K562 (cell line): ENCODE data around the gene LAG3. TPM values are rescaled to one million over a fixed set of nuclear protein-coding genes. Genes with fewer than 3 reads are reported as not detected.

Experiments
- CREBBP ChIP-seq: IDR thresholded peaks from one replicate; pipeline ENCODE4 v1.6.1; 2012; ENCODE audit warnings: low read depth, mild to moderate bottlenecking, control low read depth, inconsistent platforms, low read length
- DEAF1 ChIP-seq: fragments of 450-650 bp; formaldehyde crosslinking; IDR thresholded peaks from 2 replicates; pipeline ENCODE4 v1.4.0; 2020; ENCODE audit warnings: mild to moderate bottlenecking, moderate library complexity
- DIDO1 ChIP-seq: fragments of 450-650 bp; IDR thresholded peaks from 2 replicates; pipeline ENCODE4 v1.6.1; 2016; ENCODE audit warnings: low read depth, missing biosample characterization, missing genetic modification characterization
- EZH2 ChIP-seq: IDR thresholded peaks from 2 replicates; pipeline ENCODE4 v1.6.1; 2012; ENCODE audit warnings: low read depth, mild to moderate bottlenecking, inconsistent platforms, low read length, borderline replicate concordance
- FOXJ3 ChIP-seq: sonication (generic); formaldehyde crosslinking; IDR thresholded peaks from 2 replicates; pipeline ENCODE4 v1.4.0; 2020; ENCODE audit warnings: mild to moderate bottlenecking, missing genetic modification reagents
- HCFC1 ChIP-seq: IDR thresholded peaks from 2 replicates; pipeline ENCODE4 v1.6.1; 2012; ENCODE audit warnings: low read depth, low read length, improper control_type of control experiment
- HNRNPH1 ChIP-seq: fragments of 200-400 bp; formaldehyde crosslinking; optimal IDR thresholded peaks from 2 replicates; pipeline ENCODE3; 2017; ENCODE audit warnings: low read depth, mild to moderate bottlenecking, low read length, moderate library complexity
- IRF1 ChIP-seq: sonication (generic); formaldehyde crosslinking; IDR thresholded peaks from 2 replicates; pipeline ENCODE4 v1.8.0; 2022; ENCODE audit warnings: missing genetic modification reagents, mild to moderate bottlenecking, borderline replicate concordance
- MITF ChIP-seq: IDR thresholded peaks from 2 replicates; pipeline ENCODE4 v1.6.1; 2014; ENCODE audit warnings: antibody characterized with exemption
- NRF1 ChIP-seq, 2 experiments: fragments of 450-650 bp; IDR thresholded peaks in 1 of 2; conservative IDR thresholded peaks in 1 of 2; 2 replicates each; pipeline ENCODE4 v1.6.1; 2014; ENCODE audit warnings: mild to moderate bottlenecking in 2 of 2
- PATZ1 ChIP-seq: fragments of 250-450 bp; sonication (Bioruptor Pico); IDR thresholded peaks from 2 replicates; pipeline ENCODE4 v1.5.0; 2020; ENCODE audit warnings: mild to moderate bottlenecking, borderline replicate concordance
- RAD51 ChIP-seq: fragments of 450-650 bp; IDR thresholded peaks from 2 replicates; pipeline ENCODE4 v1.7.1; 2016; ENCODE audit warnings: low read depth, mild to moderate bottlenecking, borderline replicate concordance
- RBM39 ChIP-seq: fragments of 200-400 bp; formaldehyde crosslinking; optimal IDR thresholded peaks from 2 replicates; pipeline ENCODE3; 2018; ENCODE audit warnings: low read depth, low read length
- SIX5 ChIP-seq, 2 experiments: IDR thresholded peaks; 2 replicates each; pipeline ENCODE4 v1.6.1; 2011; ENCODE audit warnings: low read length in 2 of 2, borderline replicate concordance in 1 of 2, low read depth in 1 of 2, mild to moderate bottlenecking in 1 of 2, moderate library complexity in 1 of 2; ENCODE audit not compliant: insufficient read depth in 1 of 2
- USF1 ChIP-seq: sonication (generic); formaldehyde crosslinking; IDR thresholded peaks from 2 replicates; pipeline ENCODE4 v1.9.0; 2022; ENCODE audit warnings: mild to moderate bottlenecking, missing genetic modification reagents
- XRCC5 ChIP-seq: fragments of 200-400 bp; formaldehyde crosslinking; IDR thresholded peaks from 2 replicates; pipeline ENCODE4 v1.6.1; 2017; ENCODE audit warnings: low read depth, mild to moderate bottlenecking, low read length
- ZBTB34 ChIP-seq: fragments of 250-450 bp; sonication (Bioruptor Pico); IDR thresholded peaks from 2 replicates; pipeline ENCODE4 v1.8.0; 2021; ENCODE audit warnings: mild to moderate bottlenecking, moderate library complexity
- ZNF589 ChIP-seq: fragments of 200-800 bp; sonication (Bioruptor generic); IDR thresholded peaks from 2 replicates; pipeline ENCODE4 v1.6.1; 2016; ENCODE audit warnings: low read depth, missing genetic modification characterization, missing compliant biosample characterization
- ZNF785 ChIP-seq: fragments of 250-450 bp; sonication (Bioruptor Pico); IDR thresholded peaks from 2 replicates; pipeline ENCODE4 v1.4.0; 2020; ENCODE audit warnings: mild to moderate bottlenecking
- polyA plus RNA-seq, 8 experiments: library from polyadenylated mRNA; depleted of rRNA in 4 of 8; stranded (reverse) in 5 of 8; unstranded in 3 of 8; fragments of >200 nt; fragmentation: Nextera tagmentation in 2 of 8; fragmentation: Illumina TruSeq in 1 of 8; extraction: Ambion mirVana in 2 of 8; extraction: Trizol in 1 of 8; gene quantifications; 2 replicates each; pipeline versions ENCODE4 v1.2.1 to v1.2.3, GENCODE V29; 2011 to 2014; ENCODE audit warnings: inconsistent platforms in 1 of 8, missing spikeins in 1 of 8
- total RNA-seq, 7 experiments: library from RNA; depleted of rRNA in 6 of 7; stranded (reverse); fragments of >200 nt in 6 of 7; fragmentation: Illumina TruSeq in 2 of 7; extraction: Trizol in 2 of 7; gene quantifications; 2 replicates each; pipeline versions ENCODE4 v1.2.1 to v1.2.3, GENCODE V29; 2011 to 2021; ENCODE audit warnings: low replicate concordance in 1 of 7

Gene LAG3
- total and polyA plus RNA-seq, 9 of the 15 experiments (the other 6 are each of a cell fraction or from before 2014, with no cell fraction given), result 0.07 to 0.66 (median 0.09) TPM; not detected in 1

- TF ChIP-seq ZBTB34 (CRISPR knock-in tag) (no peak), SIX5 (IDR thresholded peaks at IDR 0.05; ENCODE audit: borderline replicate concordance in 1 of 2, insufficient read depth in 1 of 2, low read depth in 1 of 2, low read length in 2 of 2) (no peak), RBM39 (no peak), IRF1 (no peak), RAD51 (no peak), HNRNPH1 (no peak), FOXJ3 (CRISPR knock-in tag) (no peak), XRCC5 (0 out of 2 replicates have a peak, but pooled peaks have one; percentile 17), PATZ1 (no peak), USF1 (CRISPR knock-in tag) (no peak), ZNF589 (0 out of 2 replicates have a peak, but pooled peaks have one; percentile 38), DIDO1 (tag) (no peak), CREBBP (no peak), MITF (no peak), HCFC1 (no peak), NRF1 (conservative IDR thresholded peaks at IDR 0.05 in 1 of 2, IDR thresholded peaks at IDR 0.05 in 1 of 2) (0 out of 4 replicates have a peak, but pooled peaks have one; percentile 2 to 18), ZNF785 (no peak), DEAF1 (CRISPR knock-in tag) (0 out of 2 replicates have a peak, but pooled peaks have one; percentile 88), EZH2 (no peak)
Measured at GRCh38 chr12:6753772-6754356, 18.5 kb upstream of the LAG3 start (continued).
